Inflammatory macrophage treated with lipopolysaccharide for 4 hours (primary cell): Measurements from ENCODE around the gene FNBP1.

Experiments
- DNase-seq: peaks from one replicate; pipeline ENCODE4 v3.0.0-alpha.2; 2020

FNBP1 gene

GRCh38 chr9:130042885-130043653 is at the start of gene FNBP1:
TSS of gene FNBP1 (minus strand) at chr9:130043189. CDS start at chr9:130042975, 214 bp downstream.
- DNase-seq = peak; percentile 78

- no peak for DNase-seq
Measured at GRCh38 chr9:130090915-130091314, 47.9 kb upstream of the FNBP1 start.

- no peak for DNase-seq
Measured at GRCh38 chr9:130089141-130089540, 46.2 kb upstream of the FNBP1 start.

GRCh38 chr9:130088051-130088450 is 45.1 kb upstream of the FNBP1 start:
- DNase-seq = no peak

- no peak for DNase-seq
Measured at GRCh38 chr9:130084337-130084736, 41.3 kb upstream of the FNBP1 start.

- no peak for DNase-seq
Measured at GRCh38 chr9:130078547-130078946, 35.6 kb upstream of the FNBP1 start.

DNA sequence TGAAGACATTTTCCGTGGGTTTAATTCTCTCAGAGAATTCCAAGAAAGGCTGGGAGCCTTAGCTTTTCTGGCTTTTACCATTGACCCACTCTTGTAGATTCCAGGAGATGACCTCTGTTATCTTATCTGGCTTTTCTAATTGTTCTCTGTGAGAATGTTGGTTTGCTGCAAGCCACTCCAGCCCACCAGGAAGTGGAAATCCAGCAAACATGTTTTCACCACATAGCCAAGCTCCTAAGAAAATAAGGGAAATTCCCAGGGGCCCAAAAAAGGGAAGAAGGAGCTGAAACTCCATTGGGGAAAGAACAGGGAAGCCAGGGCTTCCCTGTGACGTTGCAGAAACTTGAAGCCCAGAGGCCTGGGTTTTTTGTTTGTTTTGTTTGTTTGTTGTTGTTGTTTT is 30.4 kb upstream of the FNBP1 start:
- peak; percentile 92 for DNase-seq

GRCh38 chr9:130072515-130073235 is 29.7 kb upstream of the FNBP1 start:
- DNase-seq = no peak

DNA sequence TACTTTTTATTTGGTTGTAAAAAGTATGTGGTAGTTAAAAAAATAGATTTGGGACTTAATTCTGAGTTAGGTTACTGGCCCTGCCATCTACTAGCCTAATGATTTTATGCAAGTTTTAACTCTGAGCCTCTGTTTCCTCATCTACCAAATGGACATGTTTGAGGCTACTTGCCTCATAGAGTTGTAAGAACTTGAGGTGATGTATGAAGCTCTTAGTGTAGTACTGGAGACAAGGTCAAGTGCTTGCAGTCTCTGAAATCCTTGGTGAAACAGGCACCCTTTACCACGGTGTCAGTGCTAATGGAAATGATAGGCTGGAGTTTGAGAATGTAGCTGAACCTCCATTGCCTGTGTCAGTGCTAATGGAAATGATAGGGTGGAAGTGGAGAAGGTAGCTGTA is 26.1 kb upstream of the FNBP1 start:
- peak; percentile 35 for DNase-seq

- DNase-seq = no peak
Measured at GRCh38 chr9:130064621-130065020, 21.6 kb upstream of the FNBP1 start.

- DNase-seq = no peak
Measured at GRCh38 chr9:130062750-130063149, 19.8 kb upstream of the FNBP1 start.

DNA sequence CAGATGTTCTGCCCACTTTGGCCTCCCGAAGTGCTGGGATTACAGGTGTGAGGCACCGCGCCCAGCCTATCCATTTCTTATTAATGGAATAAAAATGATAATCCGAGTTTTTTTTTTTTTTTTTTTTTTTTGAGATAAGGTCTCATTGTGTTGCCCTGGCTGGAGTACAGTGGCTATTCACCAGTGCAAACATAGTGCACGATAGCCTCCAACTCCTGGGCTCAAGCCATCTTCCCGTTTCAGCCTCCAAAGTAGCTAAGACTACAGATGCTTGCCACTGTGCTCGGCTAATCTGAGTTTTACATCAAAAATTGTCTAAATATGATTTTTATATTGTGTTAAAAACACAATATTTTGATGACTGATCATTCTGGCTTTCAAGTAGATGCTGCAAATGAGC is 17.3 kb upstream of the FNBP1 start:
- no peak for DNase-seq

DNA sequence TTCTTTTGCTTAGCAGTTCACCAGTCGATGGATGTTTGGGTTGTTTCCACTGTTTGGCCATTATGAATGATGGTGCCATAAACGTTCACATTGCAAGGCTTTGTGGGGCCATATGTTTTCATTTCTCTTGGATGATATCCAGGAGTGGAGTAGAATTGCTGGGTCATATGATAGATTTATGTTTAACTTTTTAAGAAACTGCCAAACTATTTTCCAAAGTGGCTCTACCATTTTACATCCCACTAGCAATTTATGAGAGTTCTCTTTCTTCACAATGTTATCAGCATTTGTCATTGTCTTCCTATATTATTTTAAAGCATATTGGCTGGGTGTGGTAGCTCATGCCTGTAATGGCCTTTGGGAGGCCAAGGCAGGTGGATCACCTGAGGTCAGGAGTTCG is 15.9 kb upstream of the FNBP1 start:
- DNase-seq = no peak

DNA sequence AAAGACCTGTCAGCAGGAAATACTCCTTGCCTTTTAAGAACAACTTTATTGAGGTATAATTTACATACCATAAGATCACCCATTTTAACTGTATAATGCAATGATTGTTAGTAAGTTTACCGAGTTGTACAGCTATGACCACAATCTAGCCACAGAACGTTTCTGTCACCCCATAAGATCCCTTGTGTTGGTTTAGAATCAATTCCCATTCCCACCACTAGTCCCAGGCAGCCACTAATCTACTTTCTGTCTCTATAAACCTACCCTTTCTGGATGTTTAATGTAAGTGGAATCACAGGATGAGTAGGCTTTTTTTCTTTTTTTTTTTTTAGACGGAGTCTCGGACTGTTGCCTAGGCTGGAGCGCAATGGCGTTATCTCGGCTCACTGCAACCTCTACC is 15.2 kb upstream of the FNBP1 start:
- peak; percentile 44 for DNase-seq

DNA sequence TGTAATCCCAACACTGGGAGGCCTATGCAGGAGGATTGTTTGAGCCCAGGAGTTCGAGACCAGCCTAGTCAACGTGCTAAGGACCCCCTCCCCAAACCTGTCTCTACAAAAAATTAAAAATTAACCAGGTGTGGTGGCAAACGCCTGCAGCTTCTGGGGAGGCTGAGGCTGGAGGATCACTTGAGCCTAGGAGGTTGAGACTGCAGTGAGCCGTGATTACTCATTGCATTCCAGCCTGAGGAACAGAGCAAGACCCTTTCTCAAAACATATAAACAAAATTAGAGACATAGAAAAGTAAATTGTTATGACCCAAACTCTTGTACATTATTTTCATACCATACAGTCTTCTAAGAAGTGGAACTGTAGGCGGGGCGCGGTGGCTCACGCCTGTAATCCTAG is 11.8 kb upstream of the FNBP1 start:
- DNase-seq = no peak

- no peak for DNase-seq
Measured at GRCh38 chr9:130054325-130054786, 11.4 kb upstream of the FNBP1 start.

DNA sequence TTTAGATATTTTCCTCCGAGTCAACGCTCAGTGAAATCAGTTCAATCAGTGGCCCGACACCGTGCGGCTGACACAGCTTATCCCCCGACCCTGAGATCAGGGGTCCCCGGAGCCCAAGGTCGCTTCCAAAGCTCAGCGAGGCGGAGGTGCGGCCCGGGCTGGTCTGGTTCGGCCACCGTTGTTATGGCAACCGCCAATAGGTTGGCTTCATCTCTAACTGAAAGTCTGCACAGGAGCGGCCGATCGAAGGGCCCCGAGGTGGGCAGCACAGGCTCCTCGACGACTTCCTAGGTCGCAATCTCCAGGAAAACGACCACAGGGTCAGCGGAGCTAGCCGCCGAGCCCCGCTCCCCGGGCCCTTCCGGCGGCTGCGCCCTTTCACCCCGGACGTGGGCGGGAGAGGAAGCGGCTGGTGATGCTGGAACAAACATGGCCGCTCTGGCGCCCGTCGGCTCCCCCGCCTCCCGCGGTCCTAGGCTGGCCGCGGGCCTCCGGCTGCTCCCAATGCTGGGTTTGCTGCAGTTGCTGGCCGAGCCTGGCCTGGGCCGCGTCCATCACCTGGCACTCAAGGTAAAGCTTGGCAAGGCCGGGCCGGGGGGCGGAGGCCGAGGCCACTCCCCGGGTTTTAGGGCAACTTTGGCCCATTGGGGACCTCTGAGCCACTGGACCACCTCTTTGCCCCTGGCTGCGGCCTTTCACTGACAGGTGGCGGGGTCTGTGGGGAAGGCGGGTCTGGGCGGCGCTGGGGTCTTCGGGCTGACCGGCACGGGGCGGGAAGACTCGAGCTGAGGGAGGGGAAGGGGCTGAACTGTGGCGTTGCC is 10.7 kb upstream of the FNBP1 start, which contains the start of gene GPR107:
Gene GPR107, plus strand, starts transcription at position 403 of the 821 bp plus-strand sequence. Its CDS starts 27 bp downstream, at position 430.
- peak; percentile 88 for DNase-seq

DNA sequence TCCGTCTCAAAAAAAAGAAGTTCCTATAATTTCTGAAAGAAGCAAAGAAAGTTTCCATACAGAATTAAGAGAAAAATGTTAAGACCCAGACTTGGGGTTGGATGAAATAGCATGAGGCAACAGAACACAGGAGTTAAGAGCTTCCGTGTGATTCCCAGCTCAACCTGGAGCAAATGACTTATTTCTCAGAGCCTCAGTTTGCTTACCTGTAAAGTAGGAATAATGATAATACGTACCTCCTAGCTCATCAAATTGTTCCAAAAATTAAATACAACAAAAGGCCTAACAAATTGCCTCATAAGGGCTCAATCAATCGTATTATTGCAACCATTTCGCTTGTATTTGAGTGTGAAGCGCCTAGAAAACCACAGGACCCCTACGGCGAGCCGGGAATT is 10.1 kb upstream of the FNBP1 start:
- DNase-seq = no peak

- DNase-seq = peak; percentile 83
Measured at GRCh38 chr9:130051855-130052254, 8.9 kb upstream of the FNBP1 start.

DNA sequence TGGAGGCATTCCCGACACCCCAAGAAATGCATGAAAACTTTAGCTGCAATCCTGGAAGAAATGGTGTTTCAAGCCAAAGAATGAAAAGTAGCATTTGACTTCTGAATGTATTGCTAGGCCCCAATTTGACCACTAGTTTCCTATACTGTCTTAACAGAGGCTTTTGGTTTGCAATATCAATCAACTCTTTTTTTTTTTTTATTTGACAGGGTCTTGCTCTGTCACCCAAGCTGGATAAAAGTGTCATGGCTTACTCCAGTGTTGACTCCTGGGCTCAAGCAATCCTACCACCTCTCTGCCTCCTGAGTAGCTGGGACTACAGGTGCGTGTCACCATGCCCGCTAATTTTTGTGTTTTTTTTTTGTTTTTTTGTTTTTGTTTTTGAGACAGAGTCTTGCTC is 7.5 kb upstream of the FNBP1 start:
- DNase-seq = no peak

DNA sequence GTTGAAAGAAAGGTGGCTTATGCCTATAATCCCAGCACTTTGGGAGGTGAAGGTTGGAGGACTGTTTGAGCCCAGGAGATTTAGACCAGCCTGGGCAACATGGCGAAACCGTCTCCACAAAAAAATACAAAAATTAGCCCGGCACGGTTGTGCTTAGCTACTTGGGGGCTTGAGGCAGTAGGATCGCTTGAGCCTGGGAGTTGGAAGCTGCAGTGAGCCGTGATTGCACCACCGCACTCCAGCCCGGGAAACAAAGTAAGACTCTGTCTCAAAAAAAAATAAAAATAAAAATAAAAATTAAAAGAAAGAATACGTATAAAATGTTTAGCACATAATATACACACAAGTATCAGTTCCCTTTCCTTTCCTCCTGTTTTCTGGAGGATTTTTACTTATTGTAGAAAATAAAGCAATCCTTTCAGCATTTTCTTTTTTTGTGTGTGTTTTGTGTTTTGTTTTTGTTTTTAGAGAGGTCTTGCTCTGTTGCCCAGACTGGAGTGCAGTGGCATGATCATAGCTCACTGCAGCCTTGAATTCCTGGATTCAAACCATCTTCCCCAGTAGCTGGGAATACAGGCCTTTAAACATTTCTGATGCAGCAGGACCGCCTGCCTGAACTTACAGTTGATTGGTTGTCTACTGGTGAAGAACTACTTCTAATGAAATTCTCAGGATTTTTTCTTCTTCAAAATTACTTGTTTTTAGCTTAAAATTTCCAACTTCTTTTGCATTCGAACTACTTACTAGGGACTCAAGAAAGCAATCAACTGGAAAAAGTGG is 6.6 kb upstream of the FNBP1 start:
- no peak for DNase-seq

DNA sequence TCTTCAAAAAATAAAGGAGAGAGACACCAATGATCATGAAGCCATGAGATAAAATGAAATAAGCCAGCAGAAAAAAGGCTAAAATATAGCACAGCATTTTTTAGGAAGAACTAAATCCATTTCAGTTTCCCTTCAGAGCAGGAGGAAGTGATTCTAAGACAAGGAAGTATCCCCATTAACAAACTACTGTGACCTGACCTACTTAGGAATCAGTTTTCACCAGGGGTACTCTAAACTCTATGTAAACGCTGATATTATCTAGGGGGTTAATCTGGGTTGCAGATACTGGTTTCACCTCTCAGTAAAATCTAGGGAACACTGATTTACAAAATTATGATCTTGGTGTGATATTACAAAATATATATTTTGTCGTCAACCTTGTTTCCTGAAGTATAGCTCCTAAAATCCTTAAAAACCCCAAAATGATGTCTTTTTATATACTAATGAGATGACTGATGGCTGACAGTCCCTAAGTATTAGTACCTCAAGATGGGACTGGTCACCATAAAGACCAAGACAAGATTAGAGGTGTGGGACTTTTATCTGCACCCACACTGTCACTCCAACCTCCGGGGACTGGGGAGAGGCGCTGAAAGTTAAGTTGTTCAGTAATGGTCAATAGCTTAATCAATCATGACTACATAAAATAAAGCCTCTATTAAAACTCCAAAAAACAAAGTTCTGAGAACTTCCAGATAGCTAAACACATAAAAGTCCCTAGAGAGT is 2.9 kb upstream of the FNBP1 start:
- DNase-seq = peak; percentile 79
